Epithelial cell of proximal tubule (primary cell): ENCODE data around the gene EXD3. TPM values are rescaled to one million over a fixed set of nuclear protein-coding genes. Genes with fewer than 3 reads are reported as not detected.
"Not testable (repeated sequence)": the region's sequence is repeated elsewhere in the genome, so short reads cannot be mapped to it uniquely, and the experiment has no call there.

Experiments used
- DNase-seq: peaks from one replicate; pipeline ENCODE4 v3.0.0-alpha.2; 2011; ENCODE audit warnings: low read depth
- H3K4me3 ChIP-seq: 2 replicates; pipeline ENCODE4 v1.5.1; 2011; ENCODE audit warnings: low read depth, mild to moderate bottlenecking, low read length
- CTCF ChIP-seq: conservative IDR thresholded peaks from 2 replicates; pipeline ENCODE4 v1.5.1; 2012; ENCODE audit warnings: low read depth, mild to moderate bottlenecking, low read length
- total RNA-seq: library from RNA; depleted of rRNA; stranded (reverse); fragments of >200 nt; gene quantifications from 2 replicates; pipeline ENCODE4 v1.2.3, GENCODE V29; 2015

EXD3 gene
- total RNA-seq, 1 donor from 2014 or later = 29.2 TPM

GRCh38 chr9:137453643-137454081 is 30.7 kb upstream of the EXD3 start:
- DNase-seq = no peak
- H3K4me3 ChIP-seq = no peak overlapping the region
- no peak for TF ChIP-seq CTCF

- no peak for TF ChIP-seq CTCF
- no peak overlapping the region for H3K4me3 ChIP-seq
- no peak for DNase-seq
Measured at GRCh38 chr9:137452761-137453642, 30.0 kb upstream of the EXD3 start.

GRCh38 chr9:137452006-137452760 is 29.2 kb upstream of the EXD3 start:
- TF ChIP-seq CTCF = no peak
- DNase-seq = no peak
- H3K4me3 ChIP-seq = no peak overlapping the region

GRCh38 chr9:137451264-137452005 is 28.5 kb upstream of the EXD3 start:
- not testable (repeated sequence) for DNase-seq

GRCh38 chr9:137450539-137451222 is 27.7 kb upstream of the EXD3 start:
- H3K4me3 ChIP-seq, DNase-seq: not testable (repeated sequence)

More at GRCh38 chr9:137451264-137452005, 28.5 kb upstream of the EXD3 start:
- H3K4me3 ChIP-seq = not testable (repeated sequence)

GRCh38 chr9:137449931-137450538 is 27.1 kb upstream of the EXD3 start:
- no peak overlapping the region for H3K4me3 ChIP-seq
- DNase-seq = no peak
- no peak for TF ChIP-seq CTCF

- no peak for TF ChIP-seq CTCF
- no peak overlapping the region for H3K4me3 ChIP-seq
- no peak for DNase-seq
Measured at GRCh38 chr9:137449081-137449844, 26.3 kb upstream of the EXD3 start.
